Heart left ventricle (tissue), 13 donors: ENCODE measurements around the gene LCE3E.

Source experiments
- POLR2A ChIP-seq, 2 donors: fragments of 450-650 bp; IDR thresholded peaks; one replicate each; pipeline ENCODE4 v1.6.1; 2017; ENCODE audit warnings: antibody characterized with exemption in 2 of 2, mild to moderate bottlenecking in 2 of 2, moderate library complexity in 2 of 2
- TF ChIP-seq, protein P1 (sequence below), 12 donors: fragments of 200-600 bp; sonication (generic) in 4 of 12; IDR thresholded peaks; one replicate each; pipeline versions ENCODE4 v1.5.0 to v1.8.0; 2018 to 2022; ENCODE audit warnings: antibody characterized with exemption in 12 of 12, mild to moderate bottlenecking in 5 of 12
- donor health status: ischemic (EF 13 %, LVEDD 7.1; RV severe dilation, severe dysfunction).
- donor health status: DM: no; HTN: yes; CAD: no.
- donor health status: DM: no; HTN: no; CAD: no.
- donor health status: ischemic (EF 25% LVEDD 6.9; RV normal size, moderate dysfunction).
- donor health status: ischemic (EF 25% LVEDD 5.7; RV mildly dilated, moderate dysfunction).
- donor health status: ischemic (EF 35%, LVEDD 5.7; RV mildly dilated, moderate dysfunction).
- donor health status: nonischemic (EF 11% LVEDD 7.7; RV severe dilation, severe dysfunction).
- donor health status: DM: yes; HTN: yes; CAD: no.
- donor health status: PGD.
- donor health status: ischemic (EF 29% LVEDD 5.4; RV normal size, mild dysfunction).
- donor health status: nonischemic (EF 23%, LVEDD 6.1; RV moderate dilation, normal function).

DNA sequence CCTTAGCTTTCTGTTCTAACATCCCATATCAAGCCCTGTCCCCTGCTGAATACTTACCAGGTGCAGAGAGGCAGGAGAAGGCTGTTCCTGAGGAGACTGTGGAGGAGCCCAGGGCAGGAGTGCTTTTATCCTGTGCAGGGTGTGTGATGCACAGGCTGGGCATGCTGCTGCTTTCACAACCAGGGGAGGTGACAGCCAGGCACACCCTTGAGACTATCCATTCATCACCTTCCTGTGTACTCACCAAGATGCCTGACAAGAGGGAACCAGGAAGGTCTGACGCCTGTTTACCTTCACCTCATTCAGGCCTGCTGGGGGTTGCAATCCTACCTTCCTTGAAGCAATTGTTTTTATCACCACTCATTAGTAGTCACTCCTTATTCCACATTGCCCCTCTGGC is at the start of gene LCE3E:
- TF ChIP-seq, protein P1, sequence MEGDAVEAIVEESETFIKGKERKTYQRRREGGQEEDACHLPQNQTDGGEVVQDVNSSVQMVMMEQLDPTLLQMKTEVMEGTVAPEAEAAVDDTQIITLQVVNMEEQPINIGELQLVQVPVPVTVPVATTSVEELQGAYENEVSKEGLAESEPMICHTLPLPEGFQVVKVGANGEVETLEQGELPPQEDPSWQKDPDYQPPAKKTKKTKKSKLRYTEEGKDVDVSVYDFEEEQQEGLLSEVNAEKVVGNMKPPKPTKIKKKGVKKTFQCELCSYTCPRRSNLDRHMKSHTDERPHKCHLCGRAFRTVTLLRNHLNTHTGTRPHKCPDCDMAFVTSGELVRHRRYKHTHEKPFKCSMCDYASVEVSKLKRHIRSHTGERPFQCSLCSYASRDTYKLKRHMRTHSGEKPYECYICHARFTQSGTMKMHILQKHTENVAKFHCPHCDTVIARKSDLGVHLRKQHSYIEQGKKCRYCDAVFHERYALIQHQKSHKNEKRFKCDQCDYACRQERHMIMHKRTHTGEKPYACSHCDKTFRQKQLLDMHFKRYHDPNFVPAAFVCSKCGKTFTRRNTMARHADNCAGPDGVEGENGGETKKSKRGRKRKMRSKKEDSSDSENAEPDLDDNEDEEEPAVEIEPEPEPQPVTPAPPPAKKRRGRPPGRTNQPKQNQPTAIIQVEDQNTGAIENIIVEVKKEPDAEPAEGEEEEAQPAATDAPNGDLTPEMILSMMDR (IDR thresholded peaks at IDR 0.05), result no peak
- TF ChIP-seq POLR2A (IDR thresholded peaks at IDR 0.05), result no peak
